Ectodermal cell (in vitro differentiated cells): ENCODE measurements around the gene TMEM14B. TPM values are rescaled to one million over a fixed set of nuclear protein-coding genes. Genes with fewer than 3 reads are reported as not detected.
"Not testable (repeated sequence)": the region's sequence is repeated elsewhere in the genome, so short reads cannot be mapped to it uniquely, and the experiment has no call there.

Experiments
- H3K27ac ChIP-seq: 2 replicates; pipeline ENCODE4 v1.7.0; 2013; ENCODE audit warnings: mild to moderate bottlenecking, low read depth, low read length; ENCODE audit not compliant: insufficient read depth, poor library complexity, severe bottlenecking
- H3K27me3 ChIP-seq: 2 replicates; pipeline ENCODE4 v1.7.0; 2013; ENCODE audit warnings: mild to moderate bottlenecking, low read length; ENCODE audit not compliant: insufficient read depth, control insufficient read depth, poor library complexity, severe bottlenecking
- H3K36me3 ChIP-seq: one replicate; pipeline ENCODE4 v1.7.0; 2013; ENCODE audit warnings: low read length; ENCODE audit not compliant: control insufficient read depth, insufficient read depth
- H3K4me1 ChIP-seq: one replicate; pipeline ENCODE4 v1.7.0; 2013; ENCODE audit warnings: low read length; ENCODE audit not compliant: control insufficient read depth, insufficient read depth
- H3K4me3 ChIP-seq: 2 replicates; pipeline ENCODE4 v1.7.0; 2013; ENCODE audit warnings: low read depth, low read length, control low read depth; ENCODE audit not compliant: insufficient read depth
- H3K9me3 ChIP-seq: 2 replicates; pipeline ENCODE4 v1.7.0; 2013; ENCODE audit warnings: mild to moderate bottlenecking, low read length, moderate library complexity; ENCODE audit not compliant: control insufficient read depth
- WGBS, 2 experiments: methylation state at CpG; one replicate each; pipeline ENCODE4 v1.1.7; 2013; ENCODE audit warnings: missing lambda C conversion rate in 2 of 2; 5-methylcytosine and 5-hydroxymethylcytosine counted together
- polyA plus RNA-seq, 4 experiments: library from polyadenylated mRNA; stranded (reverse); fragments of 50-300 nt; gene quantifications; one replicate each; pipeline ENCODE4 v1.2.3, GENCODE V29; 2013

TMEM14B gene
- polyA plus RNA-seq (2013, experiment 1 of 4), result 81.0 TPM
- 91.7 TPM for polyA plus RNA-seq (2013, experiment 2 of 4)
- 86.5 TPM for polyA plus RNA-seq (2013, experiment 3 of 4)
- polyA plus RNA-seq (2013, experiment 4 of 4), result 84.5 TPM

GRCh38 chr6:10747251-10747972, at the start of gene TMEM14B:
Gene TMEM14B (plus strand): TSS chr6:10747805. CDS start chr6:10749246, 1,441 bp downstream.
- Histone ChIP-seq H3K27ac (peak within 1 kb of the TSS; percentile 55), H3K27me3 (no peaks in the 10 kb centered on the region), H3K36me3 (no peaks in the 10 kb centered on the region), H3K4me3 (peak within 1 kb of the TSS; percentile 92), H3K9me3 (no peaks in the 10 kb centered on the region), H3K4me1 (peaks cover 6% of the 10 kb centered on the region)
- WGBS, 2 experiments, result 4% methylated on average over 52 of the region's 52 CpGs

DNA sequence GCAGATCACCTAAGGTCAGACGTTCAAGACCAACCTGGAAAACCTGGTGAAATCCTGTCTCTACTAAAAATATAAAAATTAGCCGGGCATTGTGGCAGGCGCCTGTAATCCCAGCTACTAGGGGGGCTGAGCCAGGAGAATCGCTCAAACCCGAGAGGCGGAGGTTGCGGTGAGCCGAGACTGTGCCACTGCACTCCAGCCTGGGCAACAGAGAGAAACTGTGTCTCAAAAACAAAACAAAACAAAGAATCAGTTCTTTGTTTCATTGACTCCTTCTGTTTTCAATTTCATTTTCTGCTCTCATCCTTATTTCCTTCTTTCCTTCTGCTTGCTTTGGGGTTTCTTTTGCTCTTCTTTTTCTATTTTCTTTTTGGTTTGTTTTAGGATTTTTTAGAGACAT, 33.6 kb upstream of the TMEM14B start:
- Histone ChIP-seq H3K9me3 (no peaks in the 10 kb centered on the region), H3K27ac (no peak overlapping the region), H3K36me3 (peaks cover 4% of the 10 kb centered on the region), H3K27me3 (no peaks in the 10 kb centered on the region), H3K4me1 (no peaks in the 10 kb centered on the region), H3K4me3 (no peak overlapping the region)
- 87 to 91% methylated on average over 8 of the region's 8 CpGs for WGBS, 2 experiments

DNA sequence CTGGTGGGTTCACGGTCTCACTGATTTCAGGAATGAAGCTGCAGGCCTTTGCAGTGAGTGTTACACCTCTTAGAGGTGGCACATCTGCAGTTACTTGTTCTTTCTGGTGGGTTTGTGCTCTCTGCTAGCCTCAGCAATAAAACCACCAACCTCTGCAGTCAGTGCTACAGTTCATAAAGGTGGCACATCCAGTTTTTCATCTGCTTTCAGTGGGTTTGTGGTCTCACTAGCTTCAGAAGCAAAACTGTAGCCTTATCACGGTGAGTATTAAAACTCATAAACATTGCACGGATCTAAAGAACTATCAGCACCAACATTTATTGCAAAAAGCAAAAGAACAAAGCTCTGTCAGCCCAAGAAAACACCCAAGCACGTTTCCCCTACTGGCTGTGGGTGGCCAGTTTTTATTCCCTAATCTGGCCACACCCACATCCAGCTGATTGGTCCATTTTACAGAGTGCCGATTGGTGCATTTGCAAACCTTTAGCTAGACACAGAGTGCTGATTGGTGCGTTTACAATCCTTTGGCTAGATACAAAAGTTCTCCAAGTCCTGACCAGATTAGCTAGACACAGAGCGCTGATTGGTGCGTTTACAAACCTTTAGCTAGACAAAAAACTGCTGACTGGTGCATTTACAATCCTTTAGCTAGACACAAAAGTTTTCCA, 28.2 kb upstream of the TMEM14B start:
- no peaks in the 10 kb centered on the region for H3K9me3 ChIP-seq
- no peak overlapping the region for H3K4me3 ChIP-seq
- H3K27me3 ChIP-seq, result no peaks in the 10 kb centered on the region
- H3K36me3 ChIP-seq, result no peaks in the 10 kb centered on the region
- H3K27ac ChIP-seq, result no peak overlapping the region
- peaks cover 12% of the 10 kb centered on the region for H3K4me1 ChIP-seq
- 91 to 94% methylated on average over 8 of the region's 8 CpGs for WGBS, 2 experiments

- 96% methylated on average over 21 of the region's 21 CpGs for WGBS, 2 experiments
These were observed 27.7 kb upstream of the TMEM14B start for GRCh38 chr6:10719964-10720264.

GRCh38 chr6:10720265-10720959, 27.2 kb upstream of the TMEM14B start:
- Histone ChIP-seq H3K4me1 (peaks cover 17% of the 10 kb centered on the region), H3K4me3 (no peak overlapping the region), H3K27me3 (no peaks in the 10 kb centered on the region), H3K9me3 (no peaks in the 10 kb centered on the region), H3K27ac (no peak overlapping the region), H3K36me3 (no peaks in the 10 kb centered on the region)
- 96 to 97% methylated on average over 49 of the region's 49 CpGs for WGBS, 2 experiments

More at GRCh38 chr6:10719964-10720264, 27.7 kb upstream of the TMEM14B start:
- no peak overlapping the region for H3K4me3 ChIP-seq
- no peaks in the 10 kb centered on the region for H3K36me3 ChIP-seq
- no peak overlapping the region for H3K27ac ChIP-seq
- H3K4me1 ChIP-seq, result peaks cover 17% of the 10 kb centered on the region
- H3K9me3 ChIP-seq, result no peaks in the 10 kb centered on the region
- H3K27me3 ChIP-seq, result no peaks in the 10 kb centered on the region

DNA sequence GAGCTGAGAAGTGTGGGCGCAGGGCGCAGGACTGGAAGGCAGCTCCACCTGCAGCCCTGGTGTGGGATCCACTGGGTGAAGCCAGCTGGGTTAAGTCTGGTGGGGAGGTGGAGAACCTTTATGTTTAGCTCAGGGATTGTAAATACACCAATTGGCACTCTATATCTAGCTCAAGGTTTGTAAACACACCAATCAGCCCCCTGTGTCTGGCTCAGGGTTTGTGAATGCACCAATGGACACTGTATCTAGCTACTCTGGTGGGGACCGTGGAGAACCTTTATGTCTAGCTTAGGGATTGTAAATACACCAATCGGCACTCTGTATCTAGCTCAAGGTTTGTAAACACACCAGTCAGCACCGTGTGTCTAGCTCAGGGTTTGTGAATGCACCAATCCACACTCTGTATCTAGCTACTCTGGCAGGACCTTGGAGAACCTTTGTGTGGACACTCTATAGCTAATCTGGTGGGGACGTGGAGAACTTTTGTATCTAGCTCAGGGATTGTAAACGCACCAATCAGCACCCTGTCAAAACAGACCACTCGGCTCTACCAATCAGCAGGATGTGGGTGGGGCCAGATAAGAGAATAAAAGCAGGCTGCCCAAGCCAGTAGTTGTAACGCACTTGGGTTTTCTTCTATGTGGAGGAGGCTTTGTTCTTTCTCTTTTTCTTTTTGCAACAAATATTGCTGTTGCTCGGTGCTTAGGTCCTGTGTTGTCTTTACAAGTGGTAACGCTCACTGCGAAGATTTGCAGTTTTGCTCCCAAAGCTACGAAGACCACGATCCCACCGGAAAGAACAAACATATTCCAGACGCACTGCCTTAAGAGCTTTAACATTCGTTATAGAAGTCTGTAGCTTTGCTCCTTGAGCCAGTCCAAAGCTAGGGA, 26.4 kb upstream of the TMEM14B start:
- not testable (repeated sequence) for H3K27me3 ChIP-seq, H3K9me3 ChIP-seq, H3K4me3 ChIP-seq, H3K36me3 ChIP-seq, H3K27ac ChIP-seq
- 95% methylated on average over 17 of the region's 17 CpGs for WGBS, 2 experiments
- H3K4me1 ChIP-seq, result peaks cover 17% of the 10 kb centered on the region

- Histone ChIP-seq H3K36me3 (peaks cover 5% of the 10 kb centered on the region), H3K4me3 (peak overlapping the region; percentile 51), H3K9me3 (no peaks in the 10 kb centered on the region), H3K27ac (peak overlapping the region; percentile 73), H3K27me3 (no peaks in the 10 kb centered on the region), H3K4me1 (peaks cover 17% of the 10 kb centered on the region)
- 91 to 92% methylated on average over 11 of the region's 11 CpGs for WGBS, 2 experiments
These were observed 25.6 kb upstream of the TMEM14B start for GRCh38 chr6:10721850-10722569.

- Histone ChIP-seq H3K36me3 (peaks cover 6% of the 10 kb centered on the region), H3K9me3 (no peaks in the 10 kb centered on the region), H3K27me3 (no peaks in the 10 kb centered on the region), H3K27ac (peak overlapping the region; percentile 73), H3K4me3 (peak overlapping the region; percentile 51), H3K4me1 (peaks cover 17% of the 10 kb centered on the region)
- WGBS, 2 experiments, result 12 to 14% methylated on average over 6 of the region's 6 CpGs
These were observed 25.1 kb upstream of the TMEM14B start for GRCh38 chr6:10722570-10722819.

- peaks cover 6% of the 10 kb centered on the region for H3K36me3 ChIP-seq
- peaks cover 17% of the 10 kb centered on the region for H3K4me1 ChIP-seq
- peak within 1 kb of the TSS; percentile 73 for H3K27ac ChIP-seq
- H3K4me3 ChIP-seq, result peak within 1 kb of the TSS; percentile 51
- 0 to 1% methylated on average over 52 to 55 of the region's 55 CpGs for WGBS, 2 experiments
- no peaks in the 10 kb centered on the region for H3K9me3 ChIP-seq
- no peaks in the 10 kb centered on the region for H3K27me3 ChIP-seq
These were observed 24.6 kb upstream of the TMEM14B start, which contains the start of gene TMEM14C for GRCh38 chr6:10722820-10723566. Gene TMEM14C (plus strand): TSS chr6:10723070. CDS start chr6:10724614, 1,544 bp downstream.
